GM12873 (cell line): Measurements from ENCODE around the gene DNASE2B.

Experiments used
- CTCF ChIP-seq: IDR thresholded peaks from 2 replicates; pipeline ENCODE4 v1.5.1; 2012; ENCODE audit warnings: low read depth, mild to moderate bottlenecking, moderate library complexity, low read length, control low read depth; ENCODE audit not compliant: insufficient read depth; ENCODE audit errors: missing control alignments

The DNASE2B gene

GRCh38 chr1:84433258-84434080 lies 35.2 kb downstream of the DNASE2B start:
- peak; percentile 64 for TF ChIP-seq CTCF

GRCh38 chr1:84434081-84434769 lies 35.9 kb downstream of the DNASE2B start:
- TF ChIP-seq CTCF, result no peak

GRCh38 chr1:84434801-84435549 lies 36.7 kb downstream of the DNASE2B start:
- no peak for TF ChIP-seq CTCF

GRCh38 chr1:84436876-84437655 lies 38.8 kb downstream of the DNASE2B start:
- no peak for TF ChIP-seq CTCF

- TF ChIP-seq CTCF, result peak; percentile 51
Measured at GRCh38 chr1:84442256-84442655, 44.0 kb downstream of the DNASE2B start.

- TF ChIP-seq CTCF, result no peak
Measured at GRCh38 chr1:84450910-84451309, 52.6 kb downstream of the DNASE2B start.
